Testis (tissue), 2 donors: ENCODE results near the gene IFT74.
"Not testable (repeated sequence)": the region's sequence is repeated elsewhere in the genome, so short reads cannot be mapped to it uniquely, and the experiment has no call there.

Experiments
- CTCF ChIP-seq, 3 experiments: fragments of 450-650 bp in 2 of 3; fragments of 200-600 bp in 1 of 3; sonication (generic) in 1 of 3; IDR thresholded peaks; one replicate each; pipeline ENCODE4 v1.5.1; 2016 to 2019; ENCODE audit warnings: antibody characterized with exemption in 3 of 3, mild to moderate bottlenecking in 2 of 3, moderate library complexity in 1 of 3
- POLR2A ChIP-seq: fragments of 450-650 bp; IDR thresholded peaks from one replicate; pipeline ENCODE4 v1.6.1; 2017; ENCODE audit warnings: antibody characterized with exemption, mild to moderate bottlenecking, moderate library complexity

DNA sequence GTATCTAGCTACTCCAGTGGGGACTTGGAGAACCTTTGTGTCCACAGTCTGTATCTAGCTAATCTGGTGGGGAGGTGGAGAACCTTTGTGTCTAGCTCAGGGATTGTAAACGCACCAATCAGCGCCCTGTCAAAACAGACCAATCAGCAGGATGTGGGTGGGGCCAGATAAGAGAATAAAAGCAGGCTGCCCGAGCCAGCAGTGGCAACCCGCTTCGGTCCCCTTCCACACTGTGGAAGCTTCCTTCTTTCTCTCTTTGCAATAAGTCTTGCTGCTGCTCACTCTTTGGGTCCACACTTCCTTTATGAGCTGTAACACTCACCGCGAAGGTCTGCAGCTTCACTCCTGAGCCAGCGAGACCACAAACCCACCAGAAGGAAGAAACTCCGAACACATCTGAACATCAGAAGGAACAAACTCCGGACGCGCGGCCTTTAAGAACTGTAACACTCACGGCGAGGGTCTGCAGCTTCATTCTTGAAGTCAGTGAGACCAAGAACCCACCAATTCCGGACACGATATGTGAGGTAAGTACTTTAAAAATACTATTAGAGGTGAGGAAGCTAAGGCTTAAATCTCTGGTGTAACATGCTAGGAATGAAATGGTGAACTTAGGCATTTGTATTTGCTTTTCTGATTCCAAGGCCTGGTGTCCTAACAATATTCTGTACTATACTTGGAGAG, 137.3 kb downstream of the IFT74 start:
- TF ChIP-seq POLR2A; CTCF (IDR thresholded peaks at IDR 0.05): not testable (repeated sequence)
